Kidney epithelial cell (primary cell): ENCODE measurements around the gene RBMX. TPM values are rescaled to one million over a fixed set of nuclear protein-coding genes. Genes with fewer than 3 reads are reported as not detected.

Source experiments
- DNase-seq: peaks from one replicate; pipeline ENCODE4 v3.0.0-alpha.2; 2010; ENCODE audit warnings: low read depth
- H3K27me3 ChIP-seq: 2 replicates; pipeline ENCODE4 v1.6.0; 2011; ENCODE audit warnings: low read length; ENCODE audit not compliant: control insufficient read depth, insufficient read depth
- H3K36me3 ChIP-seq: 2 replicates; pipeline ENCODE4 v1.5.1; 2011; ENCODE audit warnings: low read length; ENCODE audit not compliant: control insufficient read depth, insufficient read depth
- H3K4me3 ChIP-seq: 2 replicates; pipeline ENCODE4 v1.5.1; 2011; ENCODE audit warnings: low read depth, mild to moderate bottlenecking, control low read depth, low read length
- CTCF ChIP-seq: IDR thresholded peaks from 2 replicates; pipeline ENCODE4 v1.5.1; 2011; ENCODE audit warnings: mild to moderate bottlenecking, moderate library complexity, low read length, control low read depth, inconsistent platforms; ENCODE audit not compliant: insufficient read depth, poor library complexity, severe bottlenecking
- total RNA-seq: library from RNA; depleted of rRNA; stranded (reverse); fragments of >200 nt; gene quantifications from 2 replicates; pipeline ENCODE4 v1.2.3, GENCODE V29; 2015

RBMX gene
- total RNA-seq, 1 donor from 2014 or later, result 338 TPM

DNA sequence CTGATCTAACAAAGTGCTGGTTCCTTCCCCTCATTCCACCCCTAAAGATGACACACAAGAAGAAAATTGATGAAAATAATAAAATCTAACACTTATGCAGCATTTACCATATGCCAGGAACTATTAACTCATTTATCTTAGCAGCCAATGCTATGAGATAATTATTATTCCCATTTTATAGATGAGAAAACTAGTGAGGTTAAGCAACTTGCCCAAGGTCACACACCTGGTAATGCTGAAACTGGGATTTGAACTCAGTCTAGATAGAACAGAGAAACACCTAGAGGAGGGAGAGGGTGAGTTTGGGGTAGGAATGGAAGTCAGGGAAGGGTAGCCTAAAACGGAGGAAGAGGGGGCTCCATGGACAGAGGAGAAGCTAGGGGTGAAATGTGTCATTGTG lies 18.6 kb downstream of the RBMX start:
- peaks cover 1% of the 10 kb centered on the region for H3K36me3 ChIP-seq
- no peak for DNase-seq
- H3K4me3 ChIP-seq, result no peak overlapping the region
- TF ChIP-seq CTCF, result no peak
- no peaks in the 10 kb centered on the region for H3K27me3 ChIP-seq

GRCh38 chrX:136858007-136858756 lies 22.3 kb downstream of the RBMX start:
- no peak overlapping the region for H3K4me3 ChIP-seq
- DNase-seq, result no peak
- no peaks in the 10 kb centered on the region for H3K27me3 ChIP-seq
- TF ChIP-seq CTCF, result no peak
- peaks cover 1% of the 10 kb centered on the region for H3K36me3 ChIP-seq

- H3K36me3 ChIP-seq, result no peaks in the 10 kb centered on the region
- TF ChIP-seq CTCF, result no peak
- no peak overlapping the region for H3K4me3 ChIP-seq
- H3K27me3 ChIP-seq, result no peaks in the 10 kb centered on the region
- no peak for DNase-seq
Observed at GRCh38 chrX:136856551-136856950, 24.0 kb downstream of the RBMX start.

- H3K36me3 ChIP-seq, result no peaks in the 10 kb centered on the region
Observed at GRCh38 chrX:136856050-136856449, 24.5 kb downstream of the RBMX start.

GRCh38 chrX:136851526-136851925 lies 29.0 kb downstream of the RBMX start:
- Histone ChIP-seq H3K27me3 (no peaks in the 10 kb centered on the region), H3K4me3 (no peak overlapping the region), H3K36me3 (no peaks in the 10 kb centered on the region)
- DNase-seq, result no peak
- TF ChIP-seq CTCF, result no peak

More at GRCh38 chrX:136856050-136856449, 24.5 kb downstream of the RBMX start:
- DNase-seq, result no peak
- Histone ChIP-seq H3K4me3 (no peak overlapping the region), H3K27me3 (no peaks in the 10 kb centered on the region)
- no peak for TF ChIP-seq CTCF

GRCh38 chrX:136850441-136851175 lies 29.9 kb downstream of the RBMX start:
- no peaks in the 10 kb centered on the region for H3K27me3 ChIP-seq
- no peak overlapping the region for H3K4me3 ChIP-seq
- no peak for DNase-seq
- TF ChIP-seq CTCF, result no peak
- H3K36me3 ChIP-seq, result no peaks in the 10 kb centered on the region
